CD4-positive, alpha-beta T cell treated with Interferon gamma for 1 hour (primary cell): ENCODE results near the gene MED27.
"Not testable (repeated sequence)": the region's sequence is repeated elsewhere in the genome, so short reads cannot be mapped to it uniquely, and the experiment has no call there.

Source experiments
- DNase-seq: peaks from one replicate; pipeline ENCODE4 v3.0.0-alpha.2; 2020

The MED27 gene

DNA sequence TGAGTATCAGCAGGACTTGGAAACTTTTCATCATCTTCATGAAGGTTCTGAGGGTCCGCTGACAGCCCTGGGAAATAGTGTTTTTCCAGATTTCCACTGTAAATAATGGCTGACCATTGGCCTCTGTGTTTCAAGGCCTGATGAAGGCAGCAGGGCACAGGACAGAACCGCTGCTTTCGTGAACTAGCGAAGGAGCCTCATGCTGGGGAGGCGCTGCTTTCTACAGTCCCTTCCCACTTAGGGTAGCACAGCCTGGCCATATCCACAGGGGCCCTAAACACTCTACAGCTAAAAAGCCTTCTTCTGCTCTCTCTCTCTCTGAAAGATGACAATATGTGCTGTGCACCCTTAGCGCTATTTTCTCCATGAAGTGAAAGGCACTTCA lies 118.2 kb downstream of the MED27 start:
- DNase-seq, result no peak

DNA sequence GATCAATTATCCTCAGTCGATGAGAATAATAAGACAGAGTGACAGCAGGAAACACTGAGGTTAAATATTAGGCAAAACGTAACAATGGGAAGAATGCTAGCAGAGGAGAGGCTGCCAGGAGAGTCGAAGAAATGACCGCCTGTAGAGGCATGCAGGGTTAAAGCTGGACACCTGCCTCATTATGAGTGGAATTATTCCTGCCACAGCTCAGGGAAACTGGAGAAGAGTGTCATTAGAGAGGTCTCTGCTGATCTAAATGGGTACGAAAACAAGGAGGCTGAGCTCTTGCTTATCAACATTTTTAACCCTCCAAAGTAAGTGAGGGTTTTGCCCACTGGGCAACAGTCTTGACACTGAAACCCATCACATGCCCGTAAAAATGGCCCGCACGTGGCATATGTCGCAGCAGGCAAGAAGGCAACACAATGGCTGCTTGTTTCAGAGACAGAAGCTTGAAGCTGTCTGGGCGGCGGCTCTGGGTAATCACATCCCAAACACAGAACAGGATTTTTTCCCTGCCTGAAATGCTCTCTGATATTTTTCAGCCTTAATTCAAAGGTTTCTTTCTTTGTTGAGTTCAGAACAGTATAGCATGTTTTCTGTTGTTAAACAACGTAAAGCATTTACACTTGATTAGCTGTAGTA lies 118.7 kb downstream of the MED27 start:
- no peak for DNase-seq

DNA sequence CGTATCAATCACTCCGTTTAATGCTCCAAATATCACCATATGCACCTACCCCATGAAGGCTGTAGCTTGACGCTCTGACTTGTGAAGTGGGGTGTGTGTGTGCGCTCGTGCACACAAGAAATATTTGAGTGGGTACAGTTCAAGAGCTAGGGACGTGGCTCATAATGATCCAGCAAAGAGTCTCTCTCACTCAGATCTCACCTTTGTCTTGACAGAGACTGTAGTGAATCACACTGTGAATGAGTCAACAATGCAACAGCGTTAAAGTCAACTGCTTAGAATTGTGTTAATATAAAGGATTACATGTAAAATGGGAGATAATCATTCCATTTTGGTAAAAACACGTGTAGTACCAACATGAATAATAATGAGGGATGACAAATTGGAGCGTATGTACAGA lies 119.4 kb downstream of the MED27 start:
- no peak for DNase-seq

DNA sequence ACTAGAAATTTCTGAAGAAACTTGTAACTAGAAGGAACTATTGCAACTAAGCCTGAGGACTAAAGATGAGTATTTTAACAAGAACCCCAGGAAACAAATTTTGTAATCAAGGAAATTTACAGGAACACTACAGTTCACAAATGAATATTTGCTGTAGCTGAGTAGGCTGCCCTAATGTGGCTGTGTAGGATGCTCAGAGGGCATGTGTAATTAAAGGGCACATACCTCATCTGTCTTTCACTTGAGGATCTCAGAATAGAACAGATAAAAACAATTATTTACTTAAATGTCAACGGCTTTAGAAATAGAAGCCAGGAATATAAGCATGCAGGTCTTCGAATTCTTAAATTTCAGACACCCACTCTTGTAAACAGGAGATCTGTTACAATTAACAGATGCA lies 119.8 kb downstream of the MED27 start:
- no peak for DNase-seq

DNA sequence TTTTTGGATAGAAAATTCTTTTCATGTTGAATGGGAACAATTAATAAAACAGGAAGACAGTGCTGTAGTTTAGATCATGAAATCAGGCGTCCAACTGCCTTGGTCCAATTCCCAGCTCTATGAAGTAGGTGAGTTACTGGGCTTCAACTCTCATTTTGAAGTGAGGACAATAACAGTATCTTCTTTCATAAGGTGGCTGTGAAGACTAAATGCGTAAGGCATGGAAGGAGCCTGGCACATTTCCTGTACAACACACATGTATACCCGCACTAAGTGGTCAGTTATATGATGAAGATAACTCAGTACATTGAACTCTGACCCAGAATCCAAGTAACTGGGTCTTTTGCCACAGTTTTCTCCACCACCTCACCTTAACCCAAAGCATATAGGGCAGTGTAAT lies 120.6 kb downstream of the MED27 start:
- no peak for DNase-seq

DNA sequence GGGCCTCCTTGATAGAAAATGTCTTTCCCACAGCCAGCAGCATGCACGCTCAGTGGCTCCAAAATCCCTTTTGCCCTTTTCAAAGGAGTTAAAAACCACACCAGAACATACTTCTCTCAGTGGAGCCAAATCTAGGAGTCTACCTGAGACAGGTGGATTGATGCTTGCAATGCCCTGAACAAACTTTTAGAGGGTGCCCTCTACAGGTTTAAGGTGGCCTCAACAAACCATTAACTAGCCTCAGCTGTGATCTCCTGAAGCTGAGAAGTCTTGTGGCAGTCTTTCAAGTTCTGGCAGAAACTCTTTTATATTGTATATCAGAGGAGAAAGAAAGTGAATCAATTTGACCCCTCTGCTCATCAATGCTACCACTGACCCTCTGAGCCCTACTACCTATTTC lies 125.4 kb downstream of the MED27 start:
- no peak for DNase-seq

DNA sequence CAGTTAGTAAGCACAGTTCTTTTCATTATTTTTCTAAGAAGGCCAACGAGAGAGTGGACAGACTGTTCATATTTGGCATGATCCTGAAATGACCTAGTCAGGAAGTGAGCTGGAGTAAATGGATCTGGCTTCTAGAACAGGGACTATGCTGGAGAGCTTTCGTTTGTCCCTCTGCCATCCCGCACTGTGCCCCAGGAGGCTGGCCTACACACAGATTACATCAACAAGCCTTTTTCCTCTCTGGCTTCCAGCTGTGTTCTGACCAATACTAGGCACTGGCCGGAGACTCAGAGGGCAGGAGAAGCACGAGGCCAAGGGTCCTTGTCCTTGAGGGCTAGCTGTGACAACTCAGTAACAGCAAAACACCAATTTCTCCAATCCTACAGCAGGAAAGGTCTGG lies 127.8 kb downstream of the MED27 start:
- no peak for DNase-seq

DNA sequence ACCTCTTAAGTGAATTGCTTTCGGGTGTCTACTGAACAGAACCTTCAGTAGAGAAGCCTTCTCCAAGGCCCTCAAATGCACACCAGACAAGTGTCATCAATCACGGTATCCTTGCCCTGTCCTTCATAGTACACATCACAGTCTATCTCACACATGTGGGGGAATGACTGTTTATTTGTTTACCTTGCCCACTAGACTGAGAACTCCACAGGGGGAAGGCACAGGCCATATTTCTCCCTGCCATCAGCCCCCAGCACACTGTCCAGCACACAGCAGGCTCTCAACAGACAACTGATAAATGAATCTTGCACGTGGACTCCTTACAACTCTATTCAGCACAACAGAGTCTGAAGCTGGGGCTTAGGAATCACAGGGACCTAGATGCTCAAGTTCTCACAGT lies 128.5 kb downstream of the MED27 start:
- DNase-seq, result no peak

DNA sequence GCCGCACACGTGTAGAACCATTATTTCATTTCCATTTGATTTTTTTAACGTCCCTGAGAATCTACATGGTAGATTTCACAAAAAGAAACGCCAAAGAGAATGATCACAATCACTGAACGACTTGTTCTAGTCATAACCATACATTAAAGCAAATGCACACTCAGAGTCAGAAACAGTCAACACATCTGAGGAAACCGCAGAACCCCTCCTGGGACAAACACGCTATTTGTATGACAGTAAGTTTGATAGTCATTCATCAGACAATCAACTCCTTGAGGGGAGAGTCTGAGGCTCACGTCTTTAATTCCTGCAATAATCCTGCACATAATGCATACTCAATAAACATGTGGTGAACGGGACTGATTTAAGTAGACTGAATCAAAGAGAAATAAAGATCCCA lies 129.2 kb downstream of the MED27 start:
- DNase-seq, result no peak

DNA sequence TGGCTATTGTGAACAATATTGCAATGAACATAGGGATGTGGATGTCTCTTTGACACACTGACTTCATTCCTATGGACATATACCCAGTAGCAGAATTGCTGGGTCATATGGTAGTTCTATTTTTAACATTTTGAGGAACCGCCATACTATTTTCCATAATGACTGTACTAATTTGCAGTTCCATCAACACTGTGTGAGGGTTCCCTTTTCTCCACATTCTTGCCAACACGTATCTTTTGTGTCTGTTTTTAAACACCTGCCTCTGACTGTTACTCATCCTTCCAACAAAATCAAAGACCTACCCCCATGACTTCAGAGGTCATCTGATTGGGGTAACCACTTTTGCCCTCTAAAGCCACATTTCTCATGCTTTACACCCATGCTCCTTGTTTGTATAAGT lies 133.5 kb downstream of the MED27 start:
- no peak for DNase-seq

DNA sequence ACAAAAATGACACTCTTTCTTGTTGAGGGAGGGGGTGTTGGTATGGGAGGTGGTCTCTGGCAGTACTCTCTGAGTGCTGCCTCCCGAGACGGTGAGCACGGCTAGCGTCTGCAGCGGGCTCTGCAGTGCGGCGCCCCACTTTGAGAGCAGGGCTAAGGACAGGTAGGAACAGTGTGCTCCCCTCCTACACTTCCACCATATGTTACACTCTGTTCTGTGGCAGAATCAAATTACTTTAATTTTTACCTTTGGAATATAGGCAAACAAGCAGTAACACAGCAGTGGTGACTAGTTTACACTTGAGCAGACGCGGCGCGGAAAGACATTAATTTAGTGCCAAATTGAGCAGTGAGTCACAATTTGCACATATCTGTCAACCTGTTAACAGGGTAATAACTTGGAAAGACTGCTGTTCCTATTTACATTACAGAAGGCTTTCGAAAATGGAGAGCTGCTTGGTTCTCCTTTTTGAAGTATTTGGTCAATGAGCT lies 136.3 kb downstream of the MED27 start:
- DNase-seq, result no peak

DNA sequence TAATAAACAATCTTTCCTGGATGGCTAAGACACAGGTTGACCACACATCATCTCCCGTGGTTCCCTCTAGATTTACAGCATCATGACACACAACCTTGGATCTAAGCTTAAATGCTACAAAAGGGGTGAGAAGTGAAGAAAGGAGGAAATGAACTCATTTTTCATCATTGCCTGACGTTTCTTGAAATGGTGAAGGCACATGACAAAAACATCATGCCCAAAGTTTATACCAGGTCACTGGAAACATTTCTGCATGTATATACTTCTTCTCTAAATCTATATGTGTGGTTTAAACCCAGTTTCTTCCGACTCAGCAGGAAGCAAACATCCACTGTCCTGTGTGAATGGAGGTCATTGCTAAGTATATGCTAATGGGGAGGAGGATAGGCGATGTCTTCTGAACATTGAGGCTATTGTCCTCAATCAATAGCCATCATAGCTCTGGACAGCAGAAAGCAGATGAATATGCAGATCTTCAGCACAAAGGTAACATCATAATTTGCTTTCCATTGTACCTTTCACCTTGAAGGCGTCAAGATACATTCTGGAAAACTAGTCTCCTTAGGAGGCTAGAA lies 137.4 kb downstream of the MED27 start:
- DNase-seq, result no peak

DNA sequence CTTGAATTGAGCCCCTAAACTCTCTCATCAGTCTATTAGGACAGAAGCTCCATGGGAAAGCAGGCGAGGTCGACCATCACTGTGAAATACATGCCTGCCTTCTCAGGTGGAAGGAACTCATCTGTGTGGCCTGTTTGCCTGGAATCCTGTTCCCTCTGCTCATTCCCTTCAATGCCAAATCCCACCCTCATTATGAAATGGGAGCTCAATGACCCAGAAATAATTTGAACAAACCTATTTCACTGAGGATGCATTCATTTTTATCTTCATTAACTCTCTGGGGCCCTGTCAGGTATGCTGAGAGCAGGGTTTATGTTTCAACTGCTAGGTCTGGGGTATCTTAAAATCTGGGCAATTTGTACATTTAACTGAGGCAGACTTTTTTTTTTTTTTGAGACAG lies 142.2 kb downstream of the MED27 start:
- no peak for DNase-seq

DNA sequence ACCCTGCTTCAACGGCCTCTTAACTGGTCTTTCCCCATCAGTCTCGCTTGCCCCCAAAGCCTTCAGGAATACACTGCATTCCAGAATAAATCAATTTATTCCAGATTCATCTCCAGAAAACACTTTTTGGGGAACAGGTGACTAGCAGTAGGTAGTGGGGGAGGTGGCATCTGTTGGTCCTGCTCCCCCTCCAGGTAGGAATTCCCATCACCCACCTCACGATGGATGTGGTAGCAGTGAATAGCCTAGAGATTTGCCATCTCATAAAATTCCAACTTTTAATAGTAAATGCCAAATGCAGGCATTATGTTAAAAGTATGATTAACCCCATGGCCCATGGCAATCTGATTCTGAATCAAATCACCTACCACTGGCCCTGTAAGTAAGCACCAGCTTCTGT lies 142.7 kb downstream of the MED27 start:
- no peak for DNase-seq

DNA sequence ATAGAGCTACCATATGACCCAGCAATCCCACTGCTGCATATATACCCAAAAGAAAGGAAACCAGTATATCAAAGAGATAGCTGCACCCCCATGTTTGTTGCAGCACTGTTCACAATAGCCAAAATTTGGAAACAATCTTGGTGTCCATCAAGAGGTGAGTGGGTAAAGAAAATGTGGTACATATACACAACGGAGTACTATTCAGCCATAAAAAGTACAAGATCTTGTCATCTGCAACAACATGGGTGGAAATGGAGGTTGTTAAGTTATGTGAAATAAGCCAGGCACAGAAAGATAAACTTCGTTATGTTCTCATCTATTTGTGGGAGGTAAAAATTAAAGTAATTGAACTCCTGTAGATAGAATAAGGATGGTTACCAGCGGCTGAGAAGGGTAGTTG lies 145.0 kb downstream of the MED27 start:
- DNase-seq, result no peak

DNA sequence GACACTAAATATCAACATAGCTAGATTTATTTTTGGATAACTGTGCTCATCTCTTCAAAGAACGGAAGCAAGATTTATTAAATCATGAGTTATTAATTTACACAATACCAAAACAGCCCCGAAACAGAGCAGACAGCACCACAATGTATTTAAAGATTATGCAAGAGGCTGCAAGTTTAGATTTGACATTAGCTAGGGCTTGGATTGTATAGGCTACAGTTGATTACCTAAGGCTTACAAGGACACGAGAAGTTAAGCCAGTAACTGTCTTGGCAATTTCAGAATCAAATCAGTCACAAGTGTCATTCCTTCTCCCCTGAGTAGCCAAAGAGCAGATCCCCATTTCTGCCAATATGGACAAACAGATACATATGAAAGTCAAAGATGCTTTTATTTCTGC lies 152.6 kb downstream of the MED27 start:
- DNase-seq, result no peak

DNA sequence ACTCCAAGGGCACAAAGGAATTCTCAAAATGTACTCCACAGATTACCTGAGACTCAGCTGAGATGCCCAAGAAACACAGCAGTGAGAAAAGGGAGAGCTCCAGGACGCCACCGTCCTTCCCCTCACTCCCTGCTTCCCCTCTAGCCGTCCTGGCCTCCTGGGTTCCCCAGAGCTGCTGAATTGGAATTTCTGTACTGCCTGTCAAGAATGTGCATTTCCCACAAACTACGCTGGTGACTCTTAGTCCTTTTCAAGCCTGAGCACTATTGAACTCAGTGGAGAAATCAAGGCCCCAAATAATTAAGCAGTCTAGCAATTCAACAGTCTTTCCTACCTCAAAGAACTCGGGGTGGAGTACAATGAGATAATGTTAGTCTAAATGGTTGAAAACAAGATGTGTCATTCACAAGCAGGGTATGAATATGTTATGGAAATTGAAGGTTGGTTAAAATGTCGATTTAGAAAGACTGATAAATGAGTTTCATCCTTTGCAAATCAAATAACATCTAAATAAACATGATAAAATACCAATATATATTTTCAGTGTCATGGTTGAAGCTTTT lies 153.2 kb downstream of the MED27 start:
- no peak for DNase-seq

DNA sequence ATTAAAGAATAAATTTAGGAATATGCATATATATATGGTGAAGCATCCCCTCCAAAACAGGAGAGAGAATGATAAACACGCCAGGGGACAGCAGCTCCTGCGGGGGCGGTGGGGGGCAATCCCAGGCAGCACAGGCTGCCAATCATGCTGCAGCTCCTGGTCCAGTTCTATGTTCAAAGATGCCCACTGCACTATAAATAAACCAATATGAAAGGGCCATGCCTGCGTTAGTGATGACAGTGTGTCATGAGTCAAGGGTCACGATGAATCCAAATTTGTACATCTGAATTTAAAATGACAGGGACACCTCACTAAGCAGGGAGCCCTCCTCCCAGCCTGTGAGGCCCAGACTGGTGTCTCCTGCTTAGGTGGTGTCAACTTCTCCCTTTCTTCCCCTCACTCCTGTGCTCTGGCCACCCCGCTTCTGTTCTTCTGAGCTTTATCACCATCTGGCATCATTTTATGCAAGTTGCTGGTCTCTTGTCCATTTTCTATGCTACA lies 153.9 kb downstream of the MED27 start:
- DNase-seq, result no peak

DNA sequence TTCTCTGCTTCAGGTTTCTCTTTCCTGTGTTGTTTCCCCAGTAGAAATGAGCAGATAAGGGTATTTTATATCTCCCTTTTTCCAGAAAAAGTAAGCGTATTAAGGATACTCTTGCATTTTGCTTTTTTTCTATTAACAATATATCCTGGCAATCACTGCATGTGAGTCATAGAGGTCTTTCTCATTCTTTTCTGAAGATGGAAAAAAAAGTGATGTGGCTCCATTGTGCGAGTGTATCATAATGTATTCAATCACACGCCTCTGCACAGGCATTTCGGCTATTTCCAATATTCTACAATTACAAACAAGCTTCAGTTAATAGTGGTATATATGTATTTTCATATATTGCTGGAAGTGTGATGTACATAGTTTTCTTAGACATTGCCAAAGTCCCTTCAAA lies 155.9 kb downstream of the MED27 start:
- DNase-seq, result no peak

DNA sequence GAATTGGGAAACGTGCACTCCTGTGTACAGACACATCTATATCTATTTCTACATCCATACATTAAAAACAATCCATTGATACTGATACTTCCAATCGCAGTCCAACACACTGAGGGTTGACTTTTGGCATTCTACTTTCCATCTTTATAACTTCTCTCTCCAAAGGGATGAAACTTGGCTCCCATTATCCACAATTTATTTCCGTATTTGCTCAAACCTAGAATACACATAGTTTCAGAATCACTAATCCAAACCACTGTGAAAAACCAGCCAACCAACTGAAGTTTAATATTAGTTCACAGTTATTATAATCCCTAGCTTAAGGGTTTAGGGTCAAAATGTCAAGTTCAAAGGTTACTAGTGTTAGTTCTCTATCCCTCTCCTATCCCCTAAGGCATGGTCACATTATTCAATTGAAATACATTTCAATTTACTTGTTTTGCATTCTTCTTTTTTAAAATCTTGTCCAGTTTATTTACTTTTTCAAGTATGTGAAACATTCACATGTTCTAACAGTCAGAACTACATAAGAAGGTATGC lies 156.5 kb downstream of the MED27 start:
- no peak for DNase-seq

DNA sequence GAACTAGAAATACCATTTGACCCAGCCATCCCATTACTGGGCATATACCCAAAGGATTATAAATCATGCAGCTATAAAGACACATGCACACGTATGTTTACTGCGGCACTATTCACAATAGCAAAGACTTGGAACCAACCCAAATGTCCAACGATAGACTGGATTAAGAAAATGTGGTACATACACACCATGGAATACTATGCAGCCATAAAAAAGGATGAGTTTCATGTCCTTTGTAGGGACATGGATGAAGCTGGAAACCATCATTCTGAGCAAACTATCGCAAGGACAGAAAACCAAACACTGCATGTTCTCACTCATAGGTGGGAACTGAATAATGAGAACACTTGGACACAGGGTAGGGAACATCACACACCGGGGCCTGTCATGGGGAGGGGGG lies 158.0 kb downstream of the MED27 start:
- not testable (repeated sequence) for DNase-seq

DNA sequence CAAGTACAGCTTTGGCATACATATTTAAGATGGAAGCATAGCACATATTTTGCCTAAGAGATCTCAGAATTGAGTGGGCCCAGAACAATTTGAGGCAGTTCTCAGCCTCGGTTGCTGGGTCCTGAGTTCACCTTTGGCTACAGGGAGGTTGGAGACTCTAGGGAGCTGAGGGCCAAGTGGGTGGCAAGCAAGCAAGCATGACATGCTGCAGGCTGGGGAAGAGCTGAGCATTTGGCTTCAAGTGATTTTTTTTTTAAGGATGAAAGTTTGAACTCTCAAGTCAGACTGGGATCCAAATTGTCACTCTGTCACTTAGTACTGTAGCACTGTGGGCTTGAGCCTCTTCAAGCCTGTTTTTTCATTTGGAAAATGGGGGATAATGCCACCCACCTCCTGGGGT lies 160.5 kb downstream of the MED27 start:
- no peak for DNase-seq

DNA sequence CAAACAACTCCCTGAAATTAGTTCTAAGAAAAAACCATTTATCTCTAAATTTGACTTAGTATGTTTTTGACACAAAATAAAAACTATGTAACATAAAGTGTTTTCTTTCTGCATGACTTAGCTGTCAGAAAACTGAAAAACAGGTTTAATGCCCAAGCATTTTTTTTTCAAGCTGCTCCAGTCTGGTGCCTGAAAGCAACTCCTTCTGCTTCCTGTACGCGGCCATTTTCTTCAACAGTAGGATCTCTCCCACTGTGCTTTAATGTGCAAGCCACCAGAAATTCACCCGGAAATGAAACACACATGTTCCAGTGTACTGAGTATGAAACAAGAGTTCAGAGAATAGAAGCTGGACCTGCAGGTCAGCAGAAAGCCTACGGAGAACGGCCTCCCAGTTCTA lies 161.2 kb downstream of the MED27 start:
- no peak for DNase-seq

DNA sequence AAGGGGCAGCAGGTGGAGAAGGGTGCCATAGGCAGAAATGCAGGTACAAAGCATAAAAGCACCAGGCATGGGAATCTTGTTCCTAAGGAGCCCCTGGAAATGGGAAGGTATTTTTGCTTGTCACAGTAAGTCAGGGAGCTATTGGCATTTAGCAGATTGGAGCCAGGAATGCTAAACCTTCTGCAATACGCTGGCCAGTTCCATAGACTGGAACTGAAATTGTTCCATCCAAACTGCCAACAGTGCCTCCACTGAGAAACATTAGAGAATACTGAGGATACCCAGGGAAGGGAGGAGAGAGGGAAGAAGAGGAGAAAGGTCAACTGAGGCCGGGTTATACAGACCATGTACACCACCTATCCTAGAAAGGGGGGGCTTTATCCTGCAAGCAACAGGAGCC lies 162.7 kb downstream of the MED27 start:
- no peak for DNase-seq

DNA sequence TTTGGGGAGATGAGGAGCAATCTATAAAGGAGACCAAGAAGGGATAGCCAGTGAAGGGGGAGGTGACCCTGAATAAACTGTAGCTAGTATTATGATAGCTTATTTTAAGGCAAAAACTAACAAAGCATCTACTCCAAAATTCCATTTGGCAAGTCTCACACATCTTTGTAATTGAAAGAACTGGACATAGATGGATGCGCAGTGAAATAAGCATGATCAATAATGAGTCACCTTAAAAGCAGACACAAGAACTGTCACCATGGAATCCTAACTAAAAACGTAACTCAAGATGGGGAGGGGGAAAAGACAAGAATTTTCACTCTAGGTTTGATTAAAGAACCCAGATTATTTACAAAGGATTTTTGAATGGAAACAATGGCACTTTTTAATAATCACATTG lies 164.5 kb downstream of the MED27 start:
- DNase-seq, result no peak
